Measurements from ENCODE around the gene MRTO4. TPM values are rescaled to one million over a fixed set of nuclear protein-coding genes. Genes with fewer than 3 reads are reported as not detected.

Gene MRTO4
- total and polyA plus RNA-seq, 9 of the 15 experiments (the other 6 are each of a cell fraction or from before 2014, with no cell fraction given), result 62.0 to 173 (median 146) TPM

DNA sequence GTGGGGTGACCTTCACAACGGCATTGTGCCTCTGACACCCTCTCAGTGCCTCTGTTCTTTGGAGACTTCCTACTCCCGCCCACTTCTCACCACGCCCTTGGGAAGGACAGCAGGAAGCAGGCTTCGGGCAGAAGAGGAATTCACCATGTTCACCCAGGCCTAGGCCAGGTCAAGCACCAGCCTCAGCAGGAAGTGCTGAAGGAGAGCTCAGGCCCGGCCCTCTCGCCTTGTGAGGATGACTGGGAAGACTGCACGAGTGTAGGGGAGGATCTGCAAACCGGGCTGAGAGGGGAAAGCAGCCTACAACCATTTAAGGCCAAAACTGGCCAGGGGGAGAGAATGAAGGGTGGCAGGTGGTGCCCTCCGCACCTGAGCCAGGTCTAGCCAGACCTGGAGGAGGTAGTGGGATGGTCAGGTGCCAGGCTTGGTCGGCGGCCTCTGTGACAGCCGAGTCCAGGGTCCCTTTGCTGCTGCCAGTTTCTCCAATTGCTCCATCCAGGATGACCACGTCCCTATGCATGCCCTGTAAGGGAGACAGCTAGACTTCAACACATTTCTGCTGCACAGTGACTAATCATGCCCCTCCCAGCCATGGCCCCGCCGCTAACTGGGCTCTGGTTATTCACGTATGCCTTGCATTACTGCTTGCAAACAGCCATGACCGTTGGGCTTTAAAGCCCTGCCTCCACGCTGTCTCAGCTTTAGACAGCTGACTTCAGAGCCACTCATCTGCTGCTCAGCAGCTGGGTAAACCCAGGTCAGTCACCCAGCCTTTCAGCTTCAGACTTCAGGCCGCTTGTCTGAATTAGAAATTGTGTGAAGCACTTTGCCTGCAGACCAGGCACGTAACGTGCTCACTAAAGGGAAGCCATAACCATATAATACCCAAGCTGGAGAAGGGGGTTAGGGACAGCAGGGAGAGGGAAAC, 8.9 kb downstream of the MRTO4 start (continued):
- no peak for TF ChIP-seq KDM5B (IDR thresholded peaks at IDR 0.05; ENCODE audit: insufficient replicate concordance, low read depth, low read length)
- no peak for TF ChIP-seq NR4A1 (CRISPR knock-in tag; IDR thresholded peaks at IDR 0.05)
- TF ChIP-seq NR4A1 (tag; IDR thresholded peaks at IDR 0.05), result no peak
- TF ChIP-seq, protein P1, sequence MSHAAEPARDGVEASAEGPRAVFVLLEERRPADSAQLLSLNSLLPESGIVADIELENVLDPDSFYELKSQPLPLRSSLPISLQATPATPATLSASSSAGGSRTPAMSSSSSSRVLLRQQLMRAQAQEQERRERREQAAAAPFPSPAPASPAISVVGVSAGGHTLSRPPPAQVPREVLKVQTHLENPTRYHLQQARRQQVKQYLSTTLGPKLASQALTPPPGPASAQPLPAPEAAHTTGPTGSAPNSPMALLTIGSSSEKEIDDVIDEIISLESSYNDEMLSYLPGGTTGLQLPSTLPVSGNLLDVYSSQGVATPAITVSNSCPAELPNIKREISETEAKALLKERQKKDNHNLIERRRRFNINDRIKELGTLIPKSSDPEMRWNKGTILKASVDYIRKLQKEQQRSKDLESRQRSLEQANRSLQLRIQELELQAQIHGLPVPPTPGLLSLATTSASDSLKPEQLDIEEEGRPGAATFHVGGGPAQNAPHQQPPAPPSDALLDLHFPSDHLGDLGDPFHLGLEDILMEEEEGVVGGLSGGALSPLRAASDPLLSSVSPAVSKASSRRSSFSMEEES (CRISPR knock-in tag; IDR thresholded peaks at IDR 0.05), result no peak
- no peak for TF ChIP-seq POLR3A (IDR thresholded peaks at IDR 0.05; ENCODE audit: borderline replicate concordance, extremely low read depth, insufficient read depth, insufficient read length)
- no peak for TF ChIP-seq RBM14 (IDR thresholded peaks at IDR 0.05; ENCODE audit: borderline replicate concordance, insufficient read depth, low read depth, low read length)
- no peak for TF ChIP-seq EZH2 (IDR thresholded peaks at IDR 0.05; ENCODE audit: borderline replicate concordance, low read depth, low read length)
- TF ChIP-seq ZNF197 (CRISPR knock-in tag; IDR thresholded peaks at IDR 0.05; ENCODE audit: low read depth), result no peak
- TF ChIP-seq GATAD2A (IDR thresholded peaks at IDR 0.05), result no peak
- no peak for TF ChIP-seq ADNP (tag; IDR thresholded peaks at IDR 0.05)
- TF ChIP-seq RBFOX2 (IDR thresholded peaks at IDR 0.05; ENCODE audit: low read depth, low read length), result peak; percentile 54
- TF ChIP-seq, protein P2, sequence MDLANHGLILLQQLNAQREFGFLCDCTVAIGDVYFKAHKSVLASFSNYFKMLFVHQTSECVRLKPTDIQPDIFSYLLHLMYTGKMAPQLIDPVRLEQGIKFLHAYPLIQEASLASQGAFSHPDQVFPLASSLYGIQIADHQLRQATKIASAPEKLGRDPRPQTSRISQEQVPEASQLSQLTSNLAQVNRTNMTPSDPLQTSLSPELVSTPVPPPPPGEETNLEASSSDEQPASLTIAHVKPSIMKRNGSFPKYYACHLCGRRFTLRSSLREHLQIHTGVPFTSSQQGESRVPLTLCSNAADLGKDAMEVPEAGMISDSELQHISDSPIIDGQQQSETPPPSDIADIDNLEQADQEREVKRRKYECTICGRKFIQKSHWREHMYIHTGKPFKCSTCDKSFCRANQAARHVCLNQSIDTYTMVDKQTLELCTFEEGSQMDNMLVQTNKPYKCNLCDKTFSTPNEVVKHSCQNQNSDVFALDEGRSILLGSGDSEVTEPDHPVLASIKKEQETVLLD (IDR thresholded peaks at IDR 0.05), result no peak
- no peak for TF ChIP-seq MTA2 (IDR thresholded peaks at IDR 0.05; ENCODE audit: low read depth)
- TF ChIP-seq DDX20 (tag; IDR thresholded peaks at IDR 0.05; ENCODE audit: low read depth), result no peak
- no peak for TF ChIP-seq HNRNPK (IDR thresholded peaks at IDR 0.05; ENCODE audit: low read depth, low read length, poor library complexity, severe bottlenecking)
- TF ChIP-seq, protein P3, sequence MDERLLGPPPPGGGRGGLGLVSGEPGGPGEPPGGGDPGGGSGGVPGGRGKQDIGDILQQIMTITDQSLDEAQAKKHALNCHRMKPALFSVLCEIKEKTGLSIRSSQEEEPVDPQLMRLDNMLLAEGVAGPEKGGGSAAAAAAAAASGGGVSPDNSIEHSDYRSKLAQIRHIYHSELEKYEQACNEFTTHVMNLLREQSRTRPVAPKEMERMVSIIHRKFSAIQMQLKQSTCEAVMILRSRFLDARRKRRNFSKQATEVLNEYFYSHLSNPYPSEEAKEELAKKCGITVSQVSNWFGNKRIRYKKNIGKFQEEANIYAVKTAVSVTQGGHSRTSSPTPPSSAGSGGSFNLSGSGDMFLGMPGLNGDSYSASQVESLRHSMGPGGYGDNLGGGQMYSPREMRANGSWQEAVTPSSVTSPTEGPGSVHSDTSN (CRISPR knock-in tag; IDR thresholded peaks at IDR 0.05; ENCODE audit: low read depth), result no peak
- TF ChIP-seq, protein P3 (tag; conservative IDR thresholded peaks at IDR 0.05; ENCODE audit: low read depth), result no peak
- no peak for TF ChIP-seq IFI16 (CRISPR knock-in tag; IDR thresholded peaks at IDR 0.05)
- peak; percentile 72 for TF ChIP-seq POLR2A (conservative IDR thresholded peaks at IDR 0.05)
- TF ChIP-seq, protein P4, sequence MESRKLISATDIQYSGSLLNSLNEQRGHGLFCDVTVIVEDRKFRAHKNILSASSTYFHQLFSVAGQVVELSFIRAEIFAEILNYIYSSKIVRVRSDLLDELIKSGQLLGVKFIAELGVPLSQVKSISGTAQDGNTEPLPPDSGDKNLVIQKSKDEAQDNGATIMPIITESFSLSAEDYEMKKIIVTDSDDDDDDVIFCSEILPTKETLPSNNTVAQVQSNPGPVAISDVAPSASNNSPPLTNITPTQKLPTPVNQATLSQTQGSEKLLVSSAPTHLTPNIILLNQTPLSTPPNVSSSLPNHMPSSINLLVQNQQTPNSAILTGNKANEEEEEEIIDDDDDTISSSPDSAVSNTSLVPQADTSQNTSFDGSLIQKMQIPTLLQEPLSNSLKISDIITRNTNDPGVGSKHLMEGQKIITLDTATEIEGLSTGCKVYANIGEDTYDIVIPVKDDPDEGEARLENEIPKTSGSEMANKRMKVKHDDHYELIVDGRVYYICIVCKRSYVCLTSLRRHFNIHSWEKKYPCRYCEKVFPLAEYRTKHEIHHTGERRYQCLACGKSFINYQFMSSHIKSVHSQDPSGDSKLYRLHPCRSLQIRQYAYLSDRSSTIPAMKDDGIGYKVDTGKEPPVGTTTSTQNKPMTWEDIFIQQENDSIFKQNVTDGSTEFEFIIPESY (CRISPR knock-in tag; IDR thresholded peaks at IDR 0.05), result peak; percentile 95

All from K562 (cell line).